Endothelial cell of hepatic sinusoid (primary cell): Measurements from ENCODE around the gene CCDC183.
"Not testable (repeated sequence)": the region's sequence is repeated elsewhere in the genome, so short reads cannot be mapped to it uniquely, and the experiment has no call there.

Experiments used
- in situ Hi-C: cut with HindIII; loops from 2 replicates; pipeline ENCODE4 v1.10.0; 2017; ENCODE audit warnings: low sequenced_read_pairs

Gene CCDC183

GRCh38 chr9:136835932-136836904 lies 40.1 kb downstream of the CCDC183 start:
- in situ Hi-C loops: no loop called here

- in situ Hi-C loops: no loop called here
Observed at GRCh38 chr9:136837146-136837855, 41.2 kb downstream of the CCDC183 start.

- in situ Hi-C loops: not testable (repeated sequence)
Observed at GRCh38 chr9:136837856-136838277, 41.7 kb downstream of the CCDC183 start.

- in situ Hi-C loops: no loop called here
Observed at GRCh38 chr9:136838314-136839228, 42.4 kb downstream of the CCDC183 start.

GRCh38 chr9:136839229-136840139 lies 43.3 kb downstream of the CCDC183 start:
- in situ Hi-C loops: loop anchor here (5.0 kb wide), 2 partner anchors 32 to 88 kb away; partner anchors contain the start of gene RABL6

- in situ Hi-C loops: loop anchor here (5.0 kb wide), 2 partner anchors 33 to 87 kb away; partner anchors contain the start of gene RABL6
Observed at GRCh38 chr9:136840140-136840876, 44.2 kb downstream of the CCDC183 start.

GRCh38 chr9:136840877-136841645 lies 44.9 kb downstream of the CCDC183 start:
- in situ Hi-C loops: loop anchor here (5.0 kb wide), 2 partner anchors 34 to 86 kb away; partner anchors contain the start of gene RABL6

GRCh38 chr9:136841646-136842379 lies 45.7 kb downstream of the CCDC183 start:
- in situ Hi-C loops: loop anchor here (5.0 kb wide), 2 partner anchors 35 to 85 kb away; partner anchors contain the start of gene RABL6

GRCh38 chr9:136842380-136842948 lies 46.3 kb downstream of the CCDC183 start, which contains the start of gene AJM1:
Gene AJM1 (plus strand): TSS chr9:136842478. CDS start chr9:136844415, 1,937 bp downstream.
- in situ Hi-C loops: loop anchor here (5.0 kb wide), 2 partner anchors 35 to 85 kb away; partner anchors contain the start of gene RABL6

- in situ Hi-C loops: loop anchor here (5.0 kb wide), 2 partner anchors 36 to 84 kb away; partner anchors contain the start of gene RABL6
Observed at GRCh38 chr9:136843159-136843800, 47.1 kb downstream of the CCDC183 start.

GRCh38 chr9:136843801-136844740 lies 47.9 kb downstream of the CCDC183 start:
- in situ Hi-C loops: loop anchor here (5.0 kb wide), 2 partner anchors 37 to 83 kb away; partner anchors contain the start of gene RABL6

- in situ Hi-C loops: loop anchor here (5.0 kb wide), 2 partner anchors 38 to 82 kb away; partner anchors contain the start of gene RABL6
Observed at GRCh38 chr9:136844761-136845464, 48.8 kb downstream of the CCDC183 start.

- in situ Hi-C loops: no loop called here
Observed at GRCh38 chr9:136845465-136846260, 49.5 kb downstream of the CCDC183 start.
